D341Med (cell line): Measurements from ENCODE around the gene DCLRE1C.
"Not testable (repeated sequence)": the region's sequence is repeated elsewhere in the genome, so short reads cannot be mapped to it uniquely, and the experiment has no call there.

Experiments used
- DNase-seq: peaks from one replicate; pipeline ENCODE4 v3.0.0; 2012; ENCODE audit warnings: low spot score

DCLRE1C gene

DNA sequence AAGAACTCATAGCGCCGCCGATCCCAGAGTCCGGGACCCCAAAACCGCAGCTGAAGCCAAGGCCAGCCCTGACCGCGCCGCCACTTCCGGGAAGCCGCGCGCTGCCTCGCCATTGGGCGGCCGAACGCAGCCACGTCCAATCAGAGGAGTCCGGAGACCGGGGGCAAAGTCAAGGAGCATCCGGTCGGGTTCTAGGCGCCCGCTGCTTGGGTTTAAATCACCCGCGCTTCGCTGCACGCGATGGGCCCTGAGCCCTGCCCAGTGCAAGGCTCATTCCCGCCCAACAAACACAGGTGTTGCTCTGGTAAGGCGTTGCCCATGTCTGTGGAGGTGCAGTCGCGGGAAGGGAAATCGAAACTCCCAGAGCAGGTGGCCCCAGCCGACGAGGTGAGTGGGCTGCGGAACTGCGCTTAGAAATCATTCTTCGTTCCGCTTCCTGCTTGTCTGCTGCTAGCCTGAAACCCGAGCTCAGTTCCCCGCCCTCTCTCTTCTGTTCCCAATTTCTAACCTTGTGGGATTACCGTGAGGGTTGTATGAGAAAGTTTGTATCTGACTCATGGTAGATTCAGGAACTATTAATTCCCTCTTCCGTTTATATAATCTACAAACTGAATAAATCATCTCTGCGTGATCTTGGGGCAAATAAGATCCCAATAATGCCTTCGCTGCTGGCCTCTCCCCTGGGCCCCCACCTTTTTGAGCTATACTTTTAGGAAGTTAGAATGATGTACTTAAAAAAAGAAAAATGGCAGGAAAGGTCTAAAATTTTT, at the start of gene DCLRE1C:
Gene DCLRE1C (minus strand): TSS at position 96 of the 770 bp plus-strand sequence. CDS start 86 bp downstream, at position 10.
- DNase-seq: peak; percentile 96

- peak; percentile 16 for DNase-seq
Measured at GRCh38 chr10:14995964-14996565, 42.2 kb upstream of the DCLRE1C start.

GRCh38 chr10:14993500-14994455, 39.9 kb upstream of the DCLRE1C start:
- DNase-seq: not testable (repeated sequence)

DNA sequence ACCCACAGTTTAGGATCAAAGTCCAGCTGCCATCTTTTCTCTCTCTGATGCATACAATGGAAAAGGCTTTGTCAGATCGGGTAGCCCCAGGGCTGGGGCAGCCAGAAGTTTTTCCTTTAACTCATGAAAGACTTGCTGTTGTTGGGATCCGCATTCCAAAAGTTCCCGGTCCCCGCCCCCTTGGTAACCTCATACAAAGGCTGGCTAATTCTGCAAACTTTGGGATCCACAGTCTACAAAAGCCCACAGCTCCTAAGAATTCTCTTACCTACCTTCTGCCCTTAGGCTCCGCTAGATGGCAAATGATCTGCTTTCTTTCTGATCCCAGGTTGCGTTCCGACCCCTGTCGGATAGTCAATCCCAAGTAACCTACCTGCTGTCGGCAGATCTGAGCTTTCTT, 38.4 kb upstream of the DCLRE1C start:
- not testable (repeated sequence) for DNase-seq

DNA sequence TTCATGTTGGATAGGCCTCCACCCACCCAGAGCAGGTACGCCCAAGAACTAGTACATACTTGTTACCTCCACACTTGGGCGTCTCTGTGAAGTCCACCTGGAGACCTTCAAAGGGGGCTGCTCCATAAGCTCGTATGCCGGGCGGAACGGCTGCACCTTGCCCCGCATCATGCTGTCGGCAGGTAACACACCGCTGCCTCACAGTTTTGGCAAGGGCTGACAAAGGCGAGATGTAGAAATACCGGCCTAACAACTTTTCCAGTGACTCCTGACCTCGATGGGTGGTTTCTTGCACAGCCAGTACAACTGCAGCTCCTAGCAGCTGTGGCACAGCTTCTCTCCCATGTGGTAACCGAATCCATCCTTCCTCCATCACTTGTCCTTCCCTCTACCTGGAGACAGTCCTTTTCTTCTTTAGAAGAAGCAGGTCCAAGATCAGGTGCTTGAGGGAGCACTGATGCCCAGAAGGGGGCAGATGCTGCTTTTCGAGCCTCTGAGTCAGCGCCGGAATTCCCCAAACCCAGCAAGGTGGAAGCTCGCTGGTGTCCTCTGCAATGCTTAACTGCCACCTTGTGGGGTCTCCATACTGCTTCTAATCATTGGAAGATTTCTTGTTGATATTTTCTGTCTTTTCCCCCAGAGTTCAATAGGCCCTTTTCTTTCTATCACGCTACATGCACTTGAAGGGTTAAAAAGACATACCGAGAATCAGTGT, 37.3 kb upstream of the DCLRE1C start:
- not testable (repeated sequence) for DNase-seq

DNA sequence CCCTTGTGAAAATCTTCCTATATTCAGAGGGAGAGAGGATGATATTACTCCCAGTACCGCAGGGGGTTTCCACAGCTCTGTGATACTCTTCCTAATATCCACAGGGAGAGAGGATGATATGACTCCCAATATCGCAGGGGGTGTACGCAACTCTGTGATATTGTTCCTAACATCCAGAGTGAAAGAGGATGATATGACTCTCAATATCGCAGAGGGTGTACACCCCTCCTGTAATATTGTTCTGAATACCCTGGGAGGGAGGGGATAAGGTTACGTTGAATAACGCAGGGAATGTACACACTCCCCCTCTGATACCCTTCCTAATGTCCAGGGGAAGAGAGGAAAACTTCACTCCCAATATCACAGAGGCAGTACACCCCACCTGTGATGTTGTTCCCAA, 35.7 kb upstream of the DCLRE1C start:
- not testable (repeated sequence) for DNase-seq

DNA sequence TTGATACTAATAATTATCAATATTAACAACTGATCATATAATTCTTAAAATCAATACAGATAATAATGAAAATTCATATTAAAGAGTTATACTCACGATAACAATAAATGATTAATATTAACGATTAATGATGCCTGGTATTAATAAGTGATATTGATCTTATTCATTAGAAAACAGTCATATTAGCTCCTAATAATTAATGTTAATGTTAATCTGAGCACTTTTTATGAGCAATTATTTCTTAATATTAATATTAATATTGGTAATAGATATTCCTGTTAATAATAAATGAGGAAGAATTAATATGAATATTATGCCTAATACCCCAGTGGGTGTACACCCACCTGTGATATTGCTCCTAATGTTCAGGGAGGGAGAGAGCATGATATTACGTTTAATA, 28.8 kb upstream of the DCLRE1C start:
- DNase-seq: no peak

GRCh38 chr10:14975672-14976273, 21.9 kb upstream of the DCLRE1C start:
- peak; percentile 32 for DNase-seq

GRCh38 chr10:14974153-14974998, 20.5 kb upstream of the DCLRE1C start:
- DNase-seq: not testable (repeated sequence)

DNA sequence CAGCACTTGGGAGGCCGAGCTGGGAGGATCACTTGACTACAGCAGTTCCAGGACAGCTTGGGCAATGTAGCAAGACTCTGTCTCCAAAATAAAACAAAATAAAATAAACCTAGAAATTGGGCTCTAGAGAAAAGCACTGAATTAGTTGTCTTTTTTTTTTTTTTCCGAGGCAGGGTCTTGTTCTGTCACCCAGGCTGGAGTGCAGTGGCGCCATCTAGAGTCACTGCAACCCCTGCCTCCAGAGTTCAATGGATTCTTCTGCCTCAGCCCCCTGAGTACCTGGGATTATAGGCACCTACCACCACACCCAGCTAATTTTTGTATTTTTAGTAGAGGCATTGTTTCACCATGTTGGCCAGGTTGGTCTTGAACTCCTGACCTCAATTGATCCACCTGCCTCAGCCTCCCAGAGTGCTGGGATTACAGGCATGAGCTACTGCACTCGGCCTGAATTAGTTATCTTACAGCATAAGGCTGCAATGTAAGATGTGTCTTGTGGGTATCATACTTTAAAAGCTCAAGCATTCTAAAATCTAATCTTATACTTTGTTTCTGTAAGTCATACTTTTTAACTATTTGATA, 18.1 kb upstream of the DCLRE1C start:
- DNase-seq: no peak

DNA sequence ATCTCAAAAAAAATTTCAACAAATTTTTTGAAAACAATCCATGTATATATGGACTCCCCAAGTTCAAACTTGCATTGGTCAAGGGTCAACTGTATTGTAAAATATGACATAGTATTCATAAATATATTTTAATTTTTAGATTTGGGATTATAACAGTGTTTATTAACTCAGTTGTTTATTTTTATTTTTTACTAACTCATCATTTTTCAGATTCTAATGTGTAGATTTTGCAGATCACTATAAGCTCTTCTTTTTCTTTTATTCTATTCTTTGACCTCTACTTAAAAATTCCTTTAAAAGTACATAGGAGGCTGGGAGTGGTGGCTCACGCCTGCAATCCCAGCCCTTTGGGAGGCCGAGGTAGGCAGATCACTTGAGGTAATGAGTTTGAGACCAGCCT, 14.0 kb upstream of the DCLRE1C start:
- no peak for DNase-seq

GRCh38 chr10:14959221-14960057, 5.5 kb upstream of the DCLRE1C start, which contains the start of gene MEIG1:
Gene MEIG1 (plus strand): TSS chr10:14959388. CDS start chr10:14966469, 7,081 bp downstream.
- peak; percentile 97 for DNase-seq

DNA sequence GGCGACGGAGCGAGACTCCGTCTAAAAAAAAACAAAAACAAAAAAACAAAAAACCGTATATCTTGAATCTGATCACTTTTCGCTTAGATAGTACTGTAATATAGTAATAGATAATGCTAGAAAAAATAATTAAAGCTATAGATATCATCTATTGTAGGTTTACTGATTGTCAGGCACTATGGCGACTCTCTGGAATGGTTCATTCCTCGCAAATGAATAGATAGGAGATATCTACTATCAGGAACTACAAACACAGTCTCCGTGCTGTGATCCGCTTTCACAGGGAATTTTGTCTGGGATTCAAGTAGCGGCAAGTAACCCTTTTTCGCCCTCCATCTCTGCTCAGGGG, 5.0 kb upstream of the DCLRE1C start:
- DNase-seq: no peak

DNA sequence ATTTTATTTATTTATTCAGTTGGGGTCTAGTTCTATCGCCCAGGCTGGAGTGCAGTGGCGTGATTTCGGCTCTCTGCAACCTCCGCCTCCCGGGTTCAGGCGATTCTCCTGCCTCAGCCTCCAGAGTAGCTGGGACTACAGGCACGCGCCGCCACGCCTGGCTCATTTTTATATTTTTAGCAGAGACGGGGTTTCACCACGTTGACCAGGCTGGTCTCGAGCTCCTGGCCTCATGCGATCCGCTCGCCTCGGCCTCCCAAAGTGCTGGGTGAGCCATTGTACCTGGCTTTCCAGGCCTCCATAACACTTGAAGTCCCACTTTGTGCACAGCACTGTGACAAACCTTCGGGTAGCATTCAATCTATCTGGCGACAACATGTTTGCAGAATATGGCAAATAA, 1.0 kb upstream of the DCLRE1C start:
- no peak for DNase-seq

- DNase-seq: no peak
Measured at GRCh38 chr10:14953424-14954000, 384 bp downstream of the DCLRE1C start.

GRCh38 chr10:14952851-14953423, 959 bp downstream of the DCLRE1C start:
- DNase-seq: no peak

DNA sequence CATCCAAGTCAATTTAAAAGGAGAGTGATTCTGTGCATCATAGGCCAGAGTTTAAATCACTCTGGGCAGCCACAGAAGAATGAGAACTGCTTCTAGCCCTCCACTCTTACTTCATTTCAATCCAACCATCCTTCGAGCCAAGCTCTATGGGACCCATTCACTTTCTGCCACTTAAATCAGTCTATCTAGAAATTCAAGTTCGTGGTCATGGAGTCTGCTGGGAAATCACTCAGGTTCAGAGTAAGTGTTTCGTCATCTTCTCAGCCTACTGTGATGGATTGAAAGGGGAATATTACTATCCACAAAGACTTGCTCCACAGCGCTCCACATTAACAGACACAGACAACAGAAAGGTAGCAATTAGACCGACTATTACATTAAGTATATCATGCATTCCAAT, 4.6 kb downstream of the DCLRE1C start:
- no peak for DNase-seq

DNA sequence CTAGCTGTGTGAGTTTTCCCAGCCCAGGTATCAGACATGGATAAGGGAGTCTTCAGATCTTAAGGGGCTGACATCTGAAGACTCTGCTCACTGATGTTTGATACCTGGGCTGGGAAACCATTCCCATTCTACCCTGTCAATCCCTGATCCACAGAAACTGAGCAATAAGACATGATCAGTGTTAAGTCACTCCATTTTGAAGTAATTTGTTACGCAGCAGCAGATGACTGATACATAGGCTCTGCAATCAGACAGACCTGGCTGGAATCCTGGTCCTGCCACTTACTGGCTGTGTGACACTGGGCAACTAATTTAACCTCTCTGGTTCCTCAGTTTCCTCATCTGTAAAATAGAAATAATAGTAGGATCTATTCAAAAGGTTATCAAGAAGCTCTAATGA, 6.6 kb downstream of the DCLRE1C start:
- no peak for DNase-seq
